ENCODE measurements around the gene PYCARD.
A peak's percentile ranks its signal among the peaks of the same experiment; 100 is the strongest.
"Not testable (repeated sequence)": the region's sequence is repeated elsewhere in the genome, so short reads cannot be mapped to it uniquely, and the experiment has no call there.

Gene PYCARD

DNA sequence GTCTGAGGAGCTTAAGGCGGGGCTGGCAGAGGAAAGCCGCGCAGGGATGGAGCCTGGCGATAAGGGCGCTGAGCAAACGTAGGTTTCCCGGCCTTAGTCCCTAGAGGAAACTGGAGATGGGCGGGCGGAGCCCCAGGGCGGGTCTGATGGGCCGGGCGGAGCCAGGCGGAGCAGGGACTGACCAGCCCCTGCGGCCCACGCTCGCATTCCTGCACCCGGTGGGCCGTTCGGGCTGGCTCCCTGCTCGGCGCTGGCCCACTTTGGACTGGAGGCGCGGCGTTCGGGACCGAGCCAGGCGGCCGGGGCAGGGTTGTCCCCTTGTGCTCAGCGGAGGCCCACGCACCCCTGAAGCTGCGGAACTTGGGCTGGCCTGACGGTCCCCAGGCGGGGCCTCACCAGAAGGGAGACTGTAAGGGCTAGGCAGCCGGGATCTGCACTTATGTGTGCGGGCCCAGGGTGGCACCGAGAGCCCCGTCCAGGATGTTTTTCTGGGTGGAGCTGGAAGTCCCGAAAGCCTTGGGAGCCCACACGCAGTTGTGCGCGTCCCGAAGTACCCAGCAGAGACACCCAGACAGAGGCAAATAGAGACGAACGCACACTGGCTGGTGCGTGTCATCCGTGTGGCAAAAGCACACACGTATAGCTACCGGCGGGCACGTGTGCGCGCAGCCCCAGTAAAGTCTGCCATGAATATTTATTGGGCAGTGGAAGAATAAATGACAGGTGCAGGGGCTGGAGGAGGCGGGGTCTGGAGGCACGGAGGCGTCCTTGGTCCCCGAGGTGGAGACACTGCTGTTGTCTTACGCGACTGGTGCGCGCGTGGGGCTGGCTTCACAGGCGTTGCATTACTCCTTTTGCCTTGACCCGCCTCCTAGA is 13.0 kb upstream of the PYCARD start:
- DNase-seq (ENCODE audit: low read depth), result no peak

DNA sequence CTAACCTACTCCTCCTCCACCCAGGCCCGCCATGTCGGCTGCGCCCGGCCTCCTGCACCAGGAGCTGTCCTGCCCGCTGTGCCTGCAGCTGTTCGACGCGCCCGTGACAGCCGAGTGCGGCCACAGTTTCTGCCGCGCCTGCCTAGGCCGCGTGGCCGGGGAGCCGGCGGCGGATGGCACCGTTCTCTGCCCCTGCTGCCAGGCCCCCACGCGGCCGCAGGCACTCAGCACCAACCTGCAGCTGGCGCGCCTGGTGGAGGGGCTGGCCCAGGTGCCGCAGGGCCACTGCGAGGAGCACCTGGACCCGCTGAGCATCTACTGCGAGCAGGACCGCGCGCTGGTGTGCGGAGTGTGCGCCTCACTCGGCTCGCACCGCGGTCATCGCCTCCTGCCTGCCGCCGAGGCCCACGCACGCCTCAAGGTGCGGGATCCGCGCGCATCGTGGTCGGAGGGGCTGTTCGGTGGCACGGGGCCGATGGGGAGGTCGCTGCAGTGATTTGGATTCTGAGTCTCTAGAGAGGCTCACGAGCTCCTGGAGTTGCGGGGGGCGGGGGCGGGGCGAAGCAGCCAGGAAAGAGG is 12.2 kb upstream of the PYCARD start:
- no peak for DNase-seq (ENCODE audit: low read depth)

- DNase-seq (ENCODE audit: low read depth), result no peak
These were observed 11.5 kb upstream of the PYCARD start, which contains the start of gene TRIM72 for GRCh38 chr16:31213877-31214707. Gene TRIM72, plus strand, starts transcription at chr16:31214119. Its CDS starts 620 bp downstream, at chr16:31214739.

GRCh38 chr16:31213342-31213741 is 10.8 kb upstream of the PYCARD start:
- no peak for DNase-seq (ENCODE audit: low read depth)

DNA sequence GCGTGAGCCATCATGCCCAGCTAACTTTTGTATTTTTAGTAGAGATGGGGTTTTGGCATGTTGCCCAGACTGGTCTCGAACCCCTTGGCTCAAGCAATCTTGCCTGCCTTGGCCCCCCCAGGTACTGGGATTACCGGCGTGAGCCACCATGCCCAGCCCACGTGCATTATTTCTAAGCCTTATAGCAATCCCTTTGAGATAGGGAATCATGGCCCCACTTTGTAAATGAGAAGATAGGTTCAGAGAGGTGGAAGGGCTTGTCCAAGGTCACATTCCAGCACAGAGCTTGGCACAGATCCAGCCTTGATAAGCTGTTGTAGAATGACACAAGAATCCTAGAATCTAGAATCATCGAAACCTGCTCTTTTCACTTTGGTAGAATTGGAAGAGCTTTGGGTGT is 4.2 kb upstream of the PYCARD start:
- no peak for DNase-seq (ENCODE audit: low read depth)

DNA sequence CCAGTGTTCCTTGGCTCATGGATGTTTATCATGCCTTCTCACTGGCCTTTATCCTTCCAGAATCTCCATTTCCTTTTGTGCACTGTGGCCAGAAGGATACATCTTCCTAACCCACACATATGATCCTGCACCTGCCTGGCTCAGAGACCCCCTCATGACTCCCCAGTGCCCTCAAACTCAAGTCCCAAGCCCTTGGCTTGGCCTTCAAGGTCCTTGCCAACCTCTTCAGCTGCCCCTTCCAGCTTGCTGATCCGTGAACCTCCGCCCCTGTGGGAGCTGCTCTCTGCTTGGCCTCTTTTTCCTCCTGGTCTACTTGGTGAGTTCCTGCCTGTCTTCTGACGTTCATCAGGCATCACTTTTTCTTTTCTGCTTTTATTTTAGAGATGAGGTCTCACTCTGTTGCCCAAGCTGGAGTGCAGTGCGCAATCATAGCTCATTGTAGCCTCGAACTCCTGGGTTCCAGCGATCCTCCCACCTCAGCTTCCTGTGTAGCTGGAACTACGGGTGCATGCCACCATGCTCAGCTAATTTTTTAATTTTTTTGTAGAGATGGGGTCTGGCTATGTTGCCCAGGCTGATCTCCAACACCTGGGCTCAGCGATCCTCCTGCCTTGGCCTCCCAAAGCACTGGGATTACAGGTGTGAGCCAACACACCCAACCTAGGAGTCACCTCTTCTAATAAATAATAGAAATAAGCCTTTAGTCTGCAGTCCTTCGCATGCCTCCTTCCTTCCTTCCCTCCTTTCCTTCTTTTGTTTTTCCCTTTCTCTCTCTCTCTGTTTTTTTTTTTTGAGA is 2.5 kb upstream of the PYCARD start:
- DNase-seq (ENCODE audit: low read depth), result no peak

DNA sequence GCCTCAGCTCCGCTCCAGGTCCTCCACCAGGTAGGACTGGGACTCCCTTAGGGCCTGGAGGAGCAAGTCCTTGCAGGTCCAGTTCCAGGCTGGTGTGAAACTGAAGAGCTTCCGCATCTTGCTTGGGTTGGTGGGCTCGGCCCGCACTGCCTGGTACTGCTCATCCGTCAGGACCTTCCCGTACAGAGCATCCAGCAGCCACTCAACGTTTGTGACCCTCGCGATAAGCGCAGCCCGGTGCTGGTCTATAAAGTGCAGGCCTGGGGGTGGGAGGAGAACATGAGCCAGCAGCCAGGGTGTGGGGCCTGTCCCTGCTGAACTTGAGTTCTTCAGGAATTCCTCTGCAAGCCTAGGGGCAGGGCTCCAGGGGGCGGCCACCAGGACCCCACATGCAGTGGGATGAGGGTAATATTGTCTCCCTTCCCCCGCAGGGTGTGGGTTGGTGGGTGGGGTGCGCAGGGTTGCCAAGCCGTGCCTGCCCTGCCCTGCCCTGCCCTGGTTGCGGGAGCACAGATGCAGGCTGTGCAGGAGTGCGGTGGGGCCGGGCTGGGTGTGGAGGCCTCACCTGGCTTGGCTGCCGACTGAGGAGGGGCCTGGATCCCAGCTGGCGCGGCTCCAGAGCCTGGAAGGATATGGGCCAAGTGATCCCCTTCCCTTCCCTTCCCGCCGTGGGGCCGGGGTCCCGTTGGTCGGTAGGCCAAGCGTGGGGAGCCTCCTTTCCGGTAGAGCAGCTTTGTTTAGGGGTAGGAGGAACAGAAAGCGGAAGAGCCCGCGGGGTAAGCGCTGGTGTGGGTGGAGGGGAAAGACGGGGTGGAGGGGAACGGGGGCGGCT is 762 bp downstream of the PYCARD start:
- DNase-seq (ENCODE audit: low read depth), result peak; percentile 25

- DNase-seq (ENCODE audit: low read depth), result peak; percentile 33
These were observed 1.6 kb downstream of the PYCARD start for GRCh38 chr16:31200821-31201568.

DNA sequence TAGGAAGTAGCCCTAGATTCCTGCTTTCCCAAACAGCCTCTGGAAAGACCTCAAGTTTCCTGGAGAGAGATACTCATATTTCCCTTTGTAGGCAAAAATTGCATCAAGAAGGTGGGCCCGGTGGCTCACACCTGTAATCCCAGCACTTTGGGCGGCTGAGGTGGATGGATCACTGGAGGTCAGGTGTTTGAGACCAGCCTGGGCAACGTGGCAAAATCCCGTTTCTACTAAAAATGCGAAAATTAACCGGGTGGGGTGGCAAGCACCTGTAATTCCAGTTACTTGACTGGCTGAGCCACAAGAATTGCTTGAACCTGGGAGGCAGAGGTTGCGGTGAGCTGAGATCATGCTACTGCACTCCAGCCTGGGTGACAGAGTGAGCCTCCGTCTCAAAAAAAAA is 2.4 kb downstream of the PYCARD start:
- DNase-seq (ENCODE audit: low read depth), result not testable (repeated sequence)

DNA sequence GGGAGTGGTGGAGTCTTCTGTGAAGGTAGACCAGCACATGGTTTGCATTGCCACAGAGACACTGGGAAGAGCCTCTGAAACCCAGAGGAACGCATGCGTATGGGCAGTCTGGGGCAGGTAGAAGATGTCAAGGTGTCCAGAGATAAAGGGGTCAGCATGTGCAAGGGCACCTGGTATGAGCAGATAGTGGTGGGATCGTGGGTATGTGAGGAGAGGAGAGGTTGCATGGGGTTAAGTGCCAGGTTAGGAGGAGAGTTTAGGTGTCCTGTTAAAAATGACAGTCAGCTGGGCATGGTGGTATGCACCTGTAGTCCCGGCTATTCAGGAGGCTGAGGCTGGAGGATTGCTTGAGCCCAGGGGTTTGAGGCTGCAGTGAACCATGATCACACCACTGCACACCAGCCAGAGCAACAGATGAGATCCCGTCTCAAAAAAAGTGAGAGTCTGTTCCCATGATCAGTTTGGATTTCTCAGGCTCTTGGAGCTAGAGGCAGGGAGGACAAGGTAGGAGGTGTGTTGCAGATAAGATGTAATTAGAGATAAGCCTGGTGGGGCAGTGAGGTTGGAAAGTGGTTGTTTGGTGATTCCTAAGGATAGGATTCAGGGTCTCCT is 3.0 kb downstream of the PYCARD start:
- no peak for DNase-seq (ENCODE audit: low read depth)

- DNase-seq (ENCODE audit: low read depth), result no peak
These were observed 4.2 kb downstream of the PYCARD start for GRCh38 chr16:31198207-31198882.

GRCh38 chr16:31196324-31197088 is 6.1 kb downstream of the PYCARD start:
- DNase-seq (ENCODE audit: low read depth), result no peak

DNA sequence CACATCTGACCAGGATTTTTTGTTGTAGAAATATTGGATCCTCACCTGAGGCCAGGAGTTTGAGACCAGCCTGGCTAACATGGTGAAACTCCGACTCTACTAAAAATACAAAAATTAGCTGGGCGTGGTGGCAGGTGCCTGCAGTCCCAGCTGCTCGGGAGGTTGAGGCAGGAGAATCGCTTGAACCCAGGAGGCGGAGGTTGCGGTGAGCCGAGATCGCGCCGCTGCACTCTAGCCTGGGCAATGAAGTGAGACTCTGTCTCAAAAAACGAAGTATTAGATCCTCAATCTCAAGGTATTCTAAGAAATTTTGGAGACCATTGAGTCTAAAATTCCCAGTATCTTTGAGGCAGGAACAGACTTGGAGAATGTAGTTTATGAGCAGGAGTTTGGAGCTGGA is 6.7 kb downstream of the PYCARD start:
- not testable (repeated sequence) for DNase-seq (ENCODE audit: low read depth)

- no peak for DNase-seq (ENCODE audit: low read depth)
These were observed 7.7 kb downstream of the PYCARD start for GRCh38 chr16:31194898-31195297.

DNA sequence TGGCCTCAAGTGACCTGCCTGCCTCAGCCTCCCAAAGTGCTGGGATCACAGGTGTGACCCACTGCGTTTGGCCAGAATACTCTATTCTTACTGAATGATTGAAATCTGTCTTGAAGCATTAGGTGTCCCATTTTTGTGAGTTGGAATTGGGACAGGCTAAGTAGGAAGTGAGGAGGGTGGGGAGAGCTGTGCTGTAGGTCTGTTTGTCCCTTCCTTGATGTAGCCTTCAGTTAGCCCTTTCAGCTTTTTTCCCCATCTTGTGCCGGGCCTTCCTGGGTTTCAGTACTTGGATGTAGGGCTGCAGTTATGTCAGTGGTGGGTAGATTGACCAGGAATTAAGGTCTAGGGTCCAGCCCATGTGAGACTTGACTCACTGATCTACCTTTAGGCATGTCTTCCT is 8.7 kb downstream of the PYCARD start:
- no peak for DNase-seq (ENCODE audit: low read depth)

DNA sequence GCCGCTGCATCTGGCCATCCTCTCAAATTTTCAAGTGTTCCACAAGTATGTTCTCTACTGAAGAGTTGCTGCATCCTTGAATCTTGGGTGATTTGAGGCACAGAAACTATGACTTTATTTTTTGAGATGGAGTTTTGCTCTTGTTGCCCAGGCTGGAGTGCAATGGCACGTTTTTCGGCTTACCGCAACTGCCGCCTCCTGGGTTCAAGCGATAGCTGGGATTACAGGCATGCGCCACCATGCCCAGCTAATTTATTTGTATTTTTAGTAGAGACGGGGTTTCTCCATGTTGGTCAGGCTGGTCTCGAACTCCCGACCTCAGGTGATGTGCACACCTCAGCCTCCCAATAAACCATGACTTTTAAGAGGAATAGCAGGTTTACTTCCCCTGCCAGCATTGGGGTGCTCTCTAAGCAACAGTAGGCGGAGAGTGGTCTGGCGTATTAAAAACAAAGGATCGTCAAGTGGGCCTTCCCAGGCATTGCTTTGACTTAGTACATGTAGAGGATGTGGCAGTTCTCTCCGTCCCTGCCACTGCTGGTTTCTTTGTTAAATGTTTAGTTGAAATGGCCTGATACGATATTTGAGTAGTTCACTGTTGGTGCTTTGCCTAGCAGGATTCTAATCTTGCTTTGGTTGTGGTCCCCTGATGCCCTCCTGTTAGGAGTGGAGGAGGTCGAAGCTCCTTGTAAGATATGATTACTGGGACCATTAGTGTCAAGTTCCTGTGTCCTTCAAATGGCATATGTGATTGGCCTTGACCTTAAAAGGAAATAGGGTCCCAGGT is 9.5 kb downstream of the PYCARD start:
- DNase-seq (ENCODE audit: low read depth), result no peak

DNA sequence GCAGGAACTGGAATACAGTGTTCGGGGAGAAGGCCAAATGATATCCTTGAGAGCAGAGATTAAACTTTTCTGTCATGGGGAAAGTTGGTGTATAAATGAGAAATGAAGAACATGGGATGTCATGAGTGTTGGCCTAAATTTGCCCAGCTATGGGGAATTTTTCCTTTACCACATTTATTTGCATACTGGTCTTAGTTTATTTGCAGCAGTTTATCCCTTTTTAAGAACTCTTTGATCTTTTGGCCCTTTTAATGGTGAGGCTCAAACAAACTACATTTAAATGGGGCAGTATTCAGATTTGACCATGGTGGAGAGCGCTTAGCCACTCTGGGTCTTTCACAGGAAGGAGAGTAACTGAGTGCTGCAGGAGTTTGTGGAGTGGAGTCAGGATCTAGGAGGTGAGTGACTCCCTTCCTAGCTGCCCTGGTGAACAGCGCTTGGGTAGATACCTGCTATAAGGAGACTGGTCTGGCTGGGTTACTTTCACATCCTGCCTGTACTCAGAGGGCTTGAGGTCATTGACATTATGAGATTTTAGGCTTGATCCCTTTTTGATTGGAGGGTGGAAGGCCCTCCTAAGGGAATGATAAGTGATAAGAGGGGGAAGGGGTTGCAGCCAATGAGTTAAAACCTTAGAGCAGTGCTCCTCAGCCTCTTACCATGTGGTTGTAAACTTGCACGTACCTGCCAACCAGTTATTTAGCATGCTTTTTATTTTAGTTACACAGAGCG is 10.7 kb downstream of the PYCARD start:
- no peak for DNase-seq (ENCODE audit: low read depth)

Measured in T follicular helper cell (primary cell).